Gastrocnemius medialis (tissue), 4 donors: ENCODE measurements around the gene GDF11. TPM values are rescaled to one million over a fixed set of nuclear protein-coding genes. Genes with fewer than 3 reads are reported as not detected.

Source experiments
- ATAC-seq, 2 donors: fragments of 150-250 bp; one replicate each; pipeline ENCODE4 v1.9.1; 2016
- DNase-seq, 2 donors: peaks; one replicate each; pipeline ENCODE4 v3.0.0-alpha.2; 2019
- H3K27ac ChIP-seq, 4 donors: fragments of 200-600 bp; sonication (generic); 1 replicate in 1 of 4; 2 replicates in 3 of 4; pipeline ENCODE4 v1.5.1; 2016 to 2018; ENCODE audit warnings: mild to moderate bottlenecking in 2 of 4, moderate library complexity in 1 of 4
- H3K27me3 ChIP-seq, 3 donors: fragments of 200-600 bp; sonication (generic) in 2 of 3; 1 replicate in 1 of 3; 2 replicates in 2 of 3; pipeline versions ENCODE4 v1.5.1 to v1.6.0; 2016 to 2019; ENCODE audit warnings: mild to moderate bottlenecking in 1 of 3, moderate library complexity in 1 of 3
- H3K36me3 ChIP-seq, 2 donors: fragments of 200-600 bp; sonication (generic) in 1 of 2; one replicate each; pipeline ENCODE4 v1.5.1; 2017 to 2018
- H3K4me1 ChIP-seq, 2 donors: fragments of 200-600 bp; sonication (generic) in 1 of 2; one replicate each; pipeline ENCODE4 v1.5.1; 2016 to 2017; ENCODE audit warnings: mild to moderate bottlenecking in 2 of 2
- H3K4me3 ChIP-seq, 4 donors: fragments of 200-600 bp; sonication (generic) in 3 of 4; 1 replicate in 1 of 4; 2 replicates in 3 of 4; pipeline ENCODE4 v1.5.1; 2016 to 2019; ENCODE audit warnings: mild to moderate bottlenecking in 2 of 4
- H3K9me3 ChIP-seq, 3 donors: fragments of 200-600 bp; sonication (generic) in 2 of 3; 1 replicate in 1 of 3; 2 replicates in 2 of 3; pipeline ENCODE4 v1.5.1; 2016 to 2019
- CTCF ChIP-seq, 5 experiments: fragments of 450-650 bp in 3 of 5; fragments of 200-600 bp in 2 of 5; sonication (generic) in 2 of 5; IDR thresholded peaks in 4 of 5; conservative IDR thresholded peaks in 1 of 5; 1 replicate in 4 of 5; 2 replicates in 1 of 5; pipeline ENCODE4 v1.5.1; 2016 to 2019; ENCODE audit warnings: antibody characterized with exemption in 5 of 5, mild to moderate bottlenecking in 3 of 5, moderate library complexity in 3 of 5
- POLR2A ChIP-seq, 2 donors: fragments of 450-650 bp; IDR thresholded peaks; one replicate each; pipeline ENCODE4 v1.6.1; 2017; ENCODE audit warnings: antibody characterized with exemption in 2 of 2, mild to moderate bottlenecking in 2 of 2, moderate library complexity in 2 of 2
- in situ Hi-C, 4 donors: fragments of 200-750 bp; cut with MboI; loops; one replicate each; pipeline versions ENCODE4 v1.15.0 to v1.8.0; 2017; ENCODE audit warnings: low sequenced_read_pairs in 4 of 4
- intact Hi-C: fragments of 100-400 bp; cut with DNase I; formaldehyde crosslinking; loops from one replicate; pipeline ENCODE4 v1.15.1; 2023; ENCODE audit warnings: low total_unique reads
- total RNA-seq, 4 donors: library from RNA; depleted of rRNA; stranded (reverse); fragments of >200 nt; gene quantifications; one replicate each; pipeline versions ENCODE4 v1.1.0 to v1.2.3, GENCODE V29; 2016

The GDF11 gene
- total RNA-seq, 4 donors from 2014 or later = 0.17 to 4.4 (median 1.1) TPM

DNA sequence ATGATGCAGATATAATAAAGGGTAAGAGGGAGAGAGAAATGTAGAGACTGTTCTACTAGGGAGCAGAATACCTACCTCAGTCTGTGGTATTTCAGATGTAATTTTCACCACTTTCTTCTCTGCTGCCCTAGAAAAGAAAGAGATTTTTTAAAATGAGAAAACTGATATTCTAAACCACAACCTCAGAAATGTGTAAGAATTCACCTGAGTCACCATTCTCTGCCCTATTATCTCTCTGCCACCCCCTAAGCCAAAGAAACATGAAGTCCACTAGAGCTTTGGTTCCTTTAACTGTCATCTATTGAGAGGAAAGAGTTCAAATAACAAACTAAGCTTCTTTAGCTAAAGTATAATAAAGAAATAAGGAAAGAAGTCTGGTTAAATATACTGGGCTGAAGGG, 53.0 kb downstream of the GDF11 start:
- H3K27me3 ChIP-seq = no peaks in the 10 kb centered on the region
- TF ChIP-seq CTCF (IDR thresholded peaks at IDR 0.05 in 4 of 5, conservative IDR thresholded peaks at IDR 0.05 in 1 of 5) (no peak), POLR2A (IDR thresholded peaks at IDR 0.05) (no peak)
- no peaks in the 10 kb centered on the region for H3K9me3 ChIP-seq
- intact Hi-C loops = loop anchor here (2.0 kb wide), 1 partner anchor 57 kb away; no protein-coding TSS in a partner anchor
- no peak for DNase-seq
- H3K36me3 ChIP-seq = peaks cover 0 to 66% of the 10 kb centered on the region in 2 donors
- no peak for ATAC-seq
- no peak overlapping the region for H3K27ac ChIP-seq
- in situ Hi-C loops = no loop called here
- no peak overlapping the region for H3K4me3 ChIP-seq
- no peaks in the 10 kb centered on the region for H3K4me1 ChIP-seq

- TF ChIP-seq CTCF (IDR thresholded peaks at IDR 0.05 in 4 of 5, conservative IDR thresholded peaks at IDR 0.05 in 1 of 5) (peak in 4 of 5 experiments; percentile 6 to 38 (median 22)), POLR2A (IDR thresholded peaks at IDR 0.05) (no peak)
- in situ Hi-C loops = no loop called here
- no peak for ATAC-seq
- intact Hi-C loops = loop anchor here (2.0 kb wide), 1 partner anchor 58 kb away; no protein-coding TSS in a partner anchor
- H3K36me3 ChIP-seq = peaks cover 0 to 74% of the 10 kb centered on the region in 2 donors
- no peaks in the 10 kb centered on the region for H3K27me3 ChIP-seq
- DNase-seq = no peak
- no peaks in the 10 kb centered on the region for H3K4me1 ChIP-seq
- H3K27ac ChIP-seq = no peak overlapping the region
- no peaks in the 10 kb centered on the region for H3K9me3 ChIP-seq
- no peak overlapping the region for H3K4me3 ChIP-seq
Measured at GRCh38 chr12:55797068-55797467, 54.1 kb downstream of the GDF11 start.

DNA sequence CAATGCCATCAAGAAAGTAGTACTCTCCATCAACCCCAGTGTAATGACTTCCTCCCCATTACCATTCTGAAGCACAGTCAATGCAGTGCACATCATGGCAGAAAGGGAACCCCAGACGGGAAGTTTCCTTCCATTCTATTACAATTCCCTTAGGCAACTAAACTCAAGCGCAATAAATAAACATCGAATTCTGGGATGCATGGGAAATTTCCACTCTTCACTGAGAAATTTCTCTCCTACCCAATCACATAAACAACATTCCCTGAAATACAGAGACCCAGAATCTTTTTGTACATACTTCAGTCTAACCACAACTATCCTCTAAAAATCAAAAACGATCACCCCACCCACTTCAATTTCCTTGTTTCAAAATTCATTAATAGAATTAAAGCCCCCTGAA, 54.6 kb downstream of the GDF11 start:
- in situ Hi-C loops (no loop called here), intact Hi-C loops (loop anchor here (2.0 kb wide), 1 partner anchor 59 kb away; no protein-coding TSS in a partner anchor)
- Histone ChIP-seq H3K9me3 (no peaks in the 10 kb centered on the region), H3K4me1 (no peaks in the 10 kb centered on the region), H3K27me3 (no peaks in the 10 kb centered on the region), H3K36me3 (peaks cover 0 to 76% of the 10 kb centered on the region in 2 donors), H3K4me3 (no peak overlapping the region), H3K27ac (no peak overlapping the region)
- DNase-seq = no peak
- no peak for ATAC-seq
- TF ChIP-seq CTCF (IDR thresholded peaks at IDR 0.05 in 4 of 5, conservative IDR thresholded peaks at IDR 0.05 in 1 of 5) (no peak), POLR2A (IDR thresholded peaks at IDR 0.05) (no peak)

Other genes with a start within 250 kb of the GDF11 start
- not detected for gene OR6C4, start 193.5 kb upstream of the GDF11 start, total RNA-seq
- not detected for gene OR2AP1, start 170.7 kb upstream of the GDF11 start, total RNA-seq
- gene OR10P1, start 106.2 kb upstream of the GDF11 start, total RNA-seq = not detected
- 100 to 1,000 TPM in 2 of 4 donors, 10 to 100 TPM in 2; 69.7 to 206 (median 92.0) TPM for gene ITGA7, start 35.2 kb upstream of the GDF11 start, total RNA-seq
- 100 to 1,000 TPM; 255 to 434 (median 300) TPM for gene BLOC1S1, start 27.1 kb upstream of the GDF11 start, total RNA-seq
- 10 to 100 TPM in 1 of 4 donors, 1 to 10 TPM in 3; 3.8 to 10.3 (median 7.5) TPM for gene RDH5, start 22.7 kb upstream of the GDF11 start, total RNA-seq
- gene CD63, start 14.1 kb upstream of the GDF11 start, total RNA-seq = 1,000 to 10,000 TPM in 1 of 4 donors, 100 to 1,000 TPM in 3; 423 to 1,107 (median 634) TPM
- gene SARNP, start 74.6 kb downstream of the GDF11 start, total RNA-seq = 10 to 100 TPM; 46.5 to 66.2 (median 62.8) TPM
- 10 to 100 TPM in 3 of 4 donors, 1 to 10 TPM in 1; 6.6 to 23.1 (median 12.1) TPM for gene ORMDL2, start 74.9 kb downstream of the GDF11 start, total RNA-seq
- 10 to 100 TPM; 11.9 to 21.7 (median 19.8) TPM for gene DNAJC14, start 86.5 kb downstream of the GDF11 start, total RNA-seq
- 1 to 10 TPM in 2 of 4 donors, under 1 TPM in 2; 0.44 to 3.1 (median 1.8) TPM for gene MMP19, start 99.8 kb downstream of the GDF11 start, total RNA-seq
- gene PYM1, start 184.8 kb downstream of the GDF11 start, total RNA-seq = 10 to 100 TPM; 12.8 to 24.5 (median 15.9) TPM
- gene DGKA, start 188.0 kb downstream of the GDF11 start, total RNA-seq = 1 to 10 TPM; 1.9 to 5.0 (median 2.6) TPM
- gene PMEL, start 222.9 kb downstream of the GDF11 start, total RNA-seq = 1 to 10 TPM in 1 of 4 donors, under 1 TPM in 1, not detected in 2; 0.73 to 2.0 TPM
- gene CDK2, start 223.7 kb downstream of the GDF11 start, total RNA-seq = 10 to 100 TPM in 1 of 4 donors, 1 to 10 TPM in 3; 6.4 to 11.7 (median 8.1) TPM
- gene RAB5B, start 231.0 kb downstream of the GDF11 start, total RNA-seq = 10 to 100 TPM; 75.5 to 84.9 (median 81.8) TPM